HG03439 (cell line): Measurements from ENCODE around the gene CFAP97D1.

Experiments
- ATAC-seq: cut with Tn5 transposase; IDR thresholded peaks from one replicate; pipeline ENCODE4 v1.9.1; 2021; ENCODE audit warnings: mild to moderate bottlenecking, moderate library complexity; ENCODE audit not compliant: unreplicated experiment

CFAP97D1 gene

GRCh38 chr17:43780135-43780534 lies at the start of gene CFAP97D1:
CFAP97D1 (plus strand) TSS chr17:43780435; CDS start chr17:43780463, 28 bp downstream.
- ATAC-seq, result no peak

GRCh38 chr17:43732958-43733357 lies 47.3 kb upstream of the CFAP97D1 start:
- no peak for ATAC-seq

- no peak for ATAC-seq
Observed at GRCh38 chr17:43733956-43734355, 46.3 kb upstream of the CFAP97D1 start.

- ATAC-seq, result no peak
Observed at GRCh38 chr17:43734376-43734775, 45.9 kb upstream of the CFAP97D1 start.

GRCh38 chr17:43736389-43736788 lies 43.8 kb upstream of the CFAP97D1 start:
- ATAC-seq, result no peak

- no peak for ATAC-seq
Observed at GRCh38 chr17:43737722-43738121, 42.5 kb upstream of the CFAP97D1 start.

GRCh38 chr17:43740541-43740940 lies 39.7 kb upstream of the CFAP97D1 start:
- no peak for ATAC-seq

GRCh38 chr17:43741636-43742035 lies 38.6 kb upstream of the CFAP97D1 start:
- ATAC-seq, result no peak

GRCh38 chr17:43745541-43745940 lies 34.7 kb upstream of the CFAP97D1 start:
- ATAC-seq, result no peak

GRCh38 chr17:43750153-43750552 lies 30.1 kb upstream of the CFAP97D1 start:
- no peak for ATAC-seq

GRCh38 chr17:43753493-43754129 lies 26.6 kb upstream of the CFAP97D1 start:
- no peak for ATAC-seq

GRCh38 chr17:43754947-43755346 lies 25.3 kb upstream of the CFAP97D1 start:
- no peak for ATAC-seq

- no peak for ATAC-seq
Observed at GRCh38 chr17:43755389-43755875, 24.8 kb upstream of the CFAP97D1 start.

GRCh38 chr17:43756201-43756600 lies 24.0 kb upstream of the CFAP97D1 start:
- no peak for ATAC-seq

- ATAC-seq, result no peak
Observed at GRCh38 chr17:43757171-43757660, 23.0 kb upstream of the CFAP97D1 start.

GRCh38 chr17:43758086-43758485 lies 22.1 kb upstream of the CFAP97D1 start:
- no peak for ATAC-seq

GRCh38 chr17:43758497-43759174 lies 21.6 kb upstream of the CFAP97D1 start, which contains the start of gene SOST:
SOST (minus strand) TSS chr17:43758791; CDS start chr17:43758741, 50 bp downstream.
- ATAC-seq, result no peak

GRCh38 chr17:43759836-43760235 lies 20.4 kb upstream of the CFAP97D1 start:
- ATAC-seq, result no peak

- peak; percentile 63 for ATAC-seq
Observed at GRCh38 chr17:43760254-43760852, 19.9 kb upstream of the CFAP97D1 start.

- no peak for ATAC-seq
Observed at GRCh38 chr17:43766413-43767052, 13.7 kb upstream of the CFAP97D1 start.

- ATAC-seq, result no peak
Observed at GRCh38 chr17:43767053-43767712, 13.1 kb upstream of the CFAP97D1 start.
